GM21515 (cell line): ENCODE results near the gene UBE2I.
A peak's percentile ranks its signal among the peaks of the same experiment; 100 is the strongest.
"Not testable (repeated sequence)": the region's sequence is repeated elsewhere in the genome, so short reads cannot be mapped to it uniquely, and the experiment has no call there.

Experiments
- ATAC-seq: cut with Tn5 transposase; IDR thresholded peaks from one replicate; pipeline ENCODE4 v1.9.1; 2021; ENCODE audit not compliant: unreplicated experiment

UBE2I gene

GRCh38 chr16:1328136-1328535, 18.7 kb downstream of the UBE2I start:
- not testable (repeated sequence) for ATAC-seq

DNA sequence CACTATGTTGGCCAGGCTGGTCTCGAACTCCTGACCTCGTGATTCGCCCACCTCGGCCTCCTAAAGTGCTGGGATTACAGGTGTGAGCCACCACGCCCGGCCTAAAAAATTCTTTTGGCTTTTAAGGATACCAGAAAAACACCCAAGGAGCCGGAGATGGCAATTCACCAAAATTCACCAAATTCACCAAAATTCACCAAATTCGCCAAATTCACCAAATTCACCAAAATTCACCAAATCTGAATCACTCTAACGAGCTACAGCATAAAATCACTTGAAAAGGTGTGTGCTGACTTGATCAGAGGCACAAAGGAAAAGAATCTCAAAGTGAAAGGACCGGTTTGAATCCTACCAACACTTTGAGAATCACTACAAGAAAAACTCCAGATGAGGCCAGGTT, 19.5 kb downstream of the UBE2I start:
- ATAC-seq, result not testable (repeated sequence)

GRCh38 chr16:1330260-1330914, 21.0 kb downstream of the UBE2I start:
- ATAC-seq, result no peak

- no peak for ATAC-seq
Observed at GRCh38 chr16:1330931-1331711, 21.7 kb downstream of the UBE2I start.

DNA sequence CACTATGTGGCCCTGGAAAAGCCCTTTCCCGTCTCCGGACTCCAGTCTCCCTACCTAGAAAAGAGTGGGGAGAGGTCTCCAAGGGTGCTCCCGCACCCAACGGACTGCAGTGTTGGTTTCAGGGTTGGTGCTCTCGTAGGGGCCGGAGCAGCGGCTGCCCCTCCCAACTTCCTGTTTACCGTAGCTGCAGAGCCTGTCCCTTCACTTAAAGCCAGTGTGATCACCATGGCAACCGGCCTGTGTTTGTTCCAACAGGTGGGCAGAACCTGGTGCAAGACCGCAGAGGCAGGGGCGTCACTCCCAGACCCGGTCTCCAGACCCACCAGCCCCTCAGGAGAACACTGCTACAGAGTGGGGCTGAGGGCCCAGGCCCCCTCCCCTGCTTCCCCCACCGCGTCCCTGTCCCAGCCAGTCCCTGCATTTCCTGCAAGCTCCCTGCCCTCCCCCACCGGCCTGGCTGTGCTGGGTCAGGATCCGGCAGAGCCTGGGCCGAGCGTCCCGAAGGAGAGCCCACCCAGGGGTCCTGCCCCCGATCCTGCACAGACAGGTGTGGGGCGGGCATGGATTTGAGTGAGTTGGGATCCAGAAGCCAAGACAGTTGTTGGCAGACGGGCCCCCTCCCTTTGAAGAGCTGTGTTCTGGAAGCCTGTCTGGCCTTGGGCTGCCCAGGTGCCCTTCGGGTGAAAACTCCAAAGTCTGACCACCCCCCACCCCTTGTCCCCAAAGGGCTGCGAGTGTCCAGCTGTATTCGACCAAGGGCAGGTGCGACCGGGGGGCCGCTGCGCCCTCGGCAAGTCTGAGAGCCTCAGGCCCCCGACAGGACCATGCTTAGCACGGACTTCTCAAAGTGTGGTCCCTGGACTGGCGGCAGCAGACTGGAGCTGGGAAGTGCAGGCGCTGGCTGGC, 22.5 kb downstream of the UBE2I start:
- ATAC-seq, result peak; percentile 45

GRCh38 chr16:1332618-1333148, 23.2 kb downstream of the UBE2I start:
- no peak for ATAC-seq

DNA sequence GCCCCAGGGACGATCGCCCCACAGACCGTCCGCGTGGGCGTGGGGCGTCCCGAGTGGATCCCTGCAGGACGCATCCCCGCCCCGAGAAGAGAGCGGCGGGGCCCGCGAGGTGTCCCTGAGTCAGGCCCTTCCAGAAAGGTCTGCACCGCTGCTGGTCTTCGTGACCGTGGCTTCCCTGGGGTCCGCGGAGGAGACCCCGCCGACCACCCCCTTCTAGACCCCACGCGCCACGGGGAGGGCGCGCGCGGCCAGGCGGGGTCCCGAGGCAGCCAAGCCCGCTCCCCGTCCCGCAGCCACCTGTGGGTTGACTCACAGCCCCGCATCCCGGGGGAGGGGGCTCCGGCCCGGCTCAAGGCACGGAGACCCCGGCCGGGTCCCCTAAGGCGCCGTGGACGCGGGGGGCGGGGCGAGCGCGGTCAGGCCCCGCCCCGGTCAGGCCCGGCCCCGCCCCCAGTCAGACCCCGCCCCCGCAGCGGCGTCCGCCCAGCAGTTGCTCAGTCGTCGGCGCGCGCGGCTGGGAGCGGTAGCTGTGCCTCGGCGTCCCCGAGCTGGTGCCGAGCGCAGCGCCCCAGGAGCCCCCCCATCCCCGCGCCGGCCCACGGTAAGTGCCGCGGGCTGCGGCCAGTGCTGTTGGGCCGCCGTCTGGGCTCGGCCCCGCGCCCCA, 23.8 kb downstream of the UBE2I start, which contains the start of gene BAIAP3:
Gene BAIAP3, plus strand, starts transcription at position 497 of the 664 bp plus-strand sequence. CDS start 4,905 bp downstream, outside the sequence.
- ATAC-seq, result no peak

GRCh38 chr16:1333854-1334700, 24.6 kb downstream of the UBE2I start:
- no peak for ATAC-seq

DNA sequence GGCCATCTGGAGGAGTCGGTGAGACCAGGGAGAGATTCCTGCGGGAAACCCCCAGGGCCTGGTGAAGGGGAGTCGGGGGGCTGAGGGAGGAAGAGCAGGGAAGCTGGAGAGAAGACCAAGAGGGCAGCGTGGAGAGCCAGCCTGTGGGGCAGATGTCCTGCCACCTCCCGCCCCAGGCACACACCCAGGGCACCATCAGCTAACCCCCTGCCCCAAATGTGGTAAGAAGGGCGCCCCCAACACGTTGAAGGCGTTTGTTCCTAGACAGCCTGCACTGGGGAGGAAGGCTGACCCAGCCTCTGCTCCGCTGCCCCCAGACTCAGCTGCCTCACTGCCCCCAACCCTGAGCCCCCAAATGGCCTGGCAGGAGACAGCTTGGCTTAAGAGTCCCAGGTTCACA, 25.3 kb downstream of the UBE2I start:
- no peak for ATAC-seq

DNA sequence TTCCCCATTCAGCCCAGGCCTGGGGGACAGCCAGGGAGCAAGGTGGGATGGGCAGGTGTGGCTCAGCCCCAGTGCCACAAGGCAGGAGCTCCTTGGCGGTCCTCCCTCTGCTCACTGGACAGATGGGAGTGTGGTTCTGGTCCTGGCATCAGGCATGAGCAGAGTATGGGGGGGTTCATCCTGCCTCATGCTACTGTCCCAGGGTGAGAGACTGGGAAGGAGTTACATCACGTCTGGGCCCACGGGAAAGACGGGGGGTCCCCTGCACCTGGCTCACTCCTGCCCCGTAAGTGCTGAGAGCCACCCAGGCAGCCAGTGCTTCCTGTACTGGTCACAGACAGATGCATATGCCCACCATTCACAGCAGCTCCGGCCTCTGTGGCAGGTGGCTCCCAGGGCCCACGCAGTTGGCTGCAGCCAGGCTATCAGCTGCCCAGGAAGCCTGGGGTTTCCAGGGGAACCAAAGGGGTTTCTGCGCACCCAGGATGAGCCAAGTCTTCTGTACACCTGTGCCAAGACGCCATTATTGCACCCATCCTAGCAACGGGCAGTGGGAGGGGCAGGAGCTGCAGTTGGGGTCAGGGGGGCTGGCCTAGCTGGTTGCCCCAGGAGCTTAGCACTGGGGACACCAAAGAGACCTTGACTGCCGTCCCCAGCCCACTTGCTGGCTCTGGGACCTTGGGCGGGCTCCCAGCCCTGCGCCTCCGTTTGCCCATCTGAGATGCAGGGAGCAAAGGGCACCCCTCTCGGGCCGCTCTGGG, 26.0 kb downstream of the UBE2I start:
- no peak for ATAC-seq

DNA sequence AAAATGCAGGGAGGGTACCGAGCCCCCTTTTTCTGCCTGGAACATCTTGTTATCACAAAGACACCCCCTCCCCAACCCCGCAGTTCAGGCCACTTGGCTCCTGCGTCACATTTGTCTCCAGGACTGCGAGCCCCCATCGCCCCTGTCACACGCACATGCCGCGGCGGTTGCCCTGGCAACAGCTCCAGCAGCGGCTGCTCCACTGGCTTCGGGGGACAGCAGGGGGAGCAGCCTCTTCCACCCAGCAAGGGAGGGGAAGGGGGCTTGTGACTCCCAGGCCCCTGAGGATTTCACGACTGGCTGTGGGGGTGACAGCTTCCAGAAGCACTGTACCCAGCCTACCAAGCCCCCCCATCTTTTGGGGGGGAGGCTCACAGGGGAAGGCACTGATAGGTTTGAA, 26.6 kb downstream of the UBE2I start:
- ATAC-seq, result no peak

DNA sequence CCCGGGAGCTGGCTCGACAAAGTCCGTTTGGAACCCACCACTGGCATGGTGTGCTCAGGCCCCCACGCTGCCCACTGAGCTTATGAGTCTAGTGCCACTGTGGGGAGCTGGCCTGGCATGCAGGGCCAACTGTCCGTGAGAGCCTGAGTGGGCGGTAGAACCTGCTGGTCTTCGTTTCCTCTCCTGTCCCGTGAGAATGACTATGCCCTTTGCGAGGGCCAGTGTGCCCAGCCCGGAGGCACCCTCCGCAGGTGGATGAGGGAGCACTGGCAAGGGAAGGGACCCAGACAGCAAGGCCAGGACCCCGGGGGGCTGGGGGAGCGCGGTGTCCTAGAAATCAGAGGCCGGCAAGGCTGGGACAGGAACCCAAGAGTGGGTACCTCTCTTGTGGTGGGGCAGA, 27.2 kb downstream of the UBE2I start:
- no peak for ATAC-seq

DNA sequence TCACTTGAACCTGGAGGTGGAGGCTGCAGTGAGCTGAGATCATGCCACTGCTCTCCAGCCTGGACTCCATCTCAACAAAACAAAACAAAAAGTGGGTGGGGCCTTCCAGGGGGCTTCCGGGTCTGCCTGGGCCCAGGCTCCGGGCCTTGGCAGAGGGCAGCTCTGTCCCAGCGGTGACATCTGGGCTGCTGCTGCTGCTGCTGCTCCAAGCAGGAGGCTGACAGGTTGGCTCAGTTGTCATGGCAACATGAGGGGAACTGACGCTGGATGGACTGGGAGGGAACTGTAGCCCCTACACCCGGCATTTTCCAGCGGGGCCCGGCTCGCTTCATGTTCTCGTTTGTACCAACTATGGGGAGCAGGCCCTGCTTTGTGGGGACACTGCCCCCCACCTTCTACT, 28.1 kb downstream of the UBE2I start:
- no peak for ATAC-seq

GRCh38 chr16:1338119-1338730, 28.8 kb downstream of the UBE2I start:
- ATAC-seq, result no peak

- ATAC-seq, result no peak
Observed at GRCh38 chr16:1338855-1339675, 29.6 kb downstream of the UBE2I start.

DNA sequence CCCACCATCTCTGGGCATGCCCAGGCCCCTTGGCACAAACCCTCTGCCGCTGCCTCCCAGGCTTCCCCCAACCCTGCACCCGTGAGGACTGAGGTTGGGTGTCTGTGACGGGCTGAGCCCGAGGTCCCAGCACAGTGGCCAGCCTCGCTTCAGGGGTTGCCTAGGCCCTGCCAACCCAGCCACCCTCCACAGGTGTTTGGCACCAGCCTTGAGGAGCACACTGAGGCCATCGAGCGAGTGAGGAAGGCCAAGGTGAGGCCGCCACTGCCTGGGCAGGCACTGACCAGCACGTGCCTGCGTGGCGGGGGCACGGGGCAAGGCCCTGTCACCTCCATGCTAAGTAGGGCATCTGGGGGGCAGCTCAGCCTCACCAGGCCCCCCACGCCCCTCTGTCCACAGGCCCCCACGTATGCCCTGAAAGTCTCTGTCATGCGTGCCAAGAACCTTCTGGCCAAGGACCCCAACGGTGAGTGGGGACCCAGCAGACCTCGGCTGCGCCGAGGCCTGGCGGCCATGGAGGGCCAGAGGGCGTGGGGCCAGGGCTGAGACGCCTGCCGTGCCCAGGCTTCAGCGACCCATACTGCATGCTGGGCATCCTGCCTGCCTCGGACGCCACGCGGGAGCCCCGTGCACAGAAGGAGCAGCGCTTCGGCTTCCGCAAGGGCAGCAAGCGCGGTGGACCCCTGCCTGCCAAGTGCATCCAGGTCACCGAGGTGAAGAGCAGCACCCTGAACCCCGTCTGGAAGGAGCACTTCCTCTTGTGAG, 31.5 kb downstream of the UBE2I start:
- ATAC-seq, result no peak
